NB4 (cell line): ENCODE measurements around the gene CEPT1.
A peak's percentile ranks its signal among the peaks of the same experiment; 100 is the strongest.

Source experiments
- DNase-seq: peaks from one replicate; pipeline ENCODE4 v3.0.0; 2010; ENCODE audit warnings: low read depth
- H3K4me3 ChIP-seq: one replicate; pipeline ENCODE4 v1.5.1; 2011; ENCODE audit warnings: mild to moderate bottlenecking, low read depth, low read length, moderate library complexity
- MAX ChIP-seq: IDR thresholded peaks from 2 replicates; pipeline ENCODE4 v1.6.1; 2011; ENCODE audit warnings: low read depth, low read length
- MYC ChIP-seq: IDR thresholded peaks from 2 replicates; pipeline ENCODE4 v1.6.1; 2011; ENCODE audit warnings: low read depth, low read length
- POLR2A ChIP-seq: IDR thresholded peaks from 2 replicates; pipeline ENCODE4 v1.6.1; 2011; ENCODE audit warnings: mild to moderate bottlenecking; ENCODE audit not compliant: insufficient read length; ENCODE audit errors: extremely low read depth
- TF ChIP-seq, protein P1 (sequence below): IDR thresholded peaks from one replicate; pipeline ENCODE4 v1.5.1; 2012; ENCODE audit warnings: low read depth, low read length

Gene CEPT1

DNA sequence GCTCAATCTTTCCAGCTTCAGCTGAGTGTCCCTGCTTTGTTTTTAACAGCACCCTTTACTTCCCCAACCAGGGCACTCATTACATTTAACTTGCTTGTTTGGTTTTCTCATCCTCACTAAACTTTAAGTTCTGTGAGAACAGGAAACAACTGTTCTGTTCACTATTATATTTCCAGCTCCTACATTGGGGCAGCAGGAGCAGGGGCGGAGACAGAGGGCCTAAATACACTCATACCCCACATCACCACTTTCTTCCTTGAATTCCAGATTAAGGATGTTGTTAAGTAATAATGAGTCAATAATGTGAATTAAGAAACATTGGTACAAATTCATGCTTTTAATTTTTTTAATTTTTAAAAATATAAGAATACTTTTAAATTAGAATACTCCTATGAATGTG, 6.2 kb upstream of the CEPT1 start:
- no peak for TF ChIP-seq MYC
- TF ChIP-seq, protein P1, sequence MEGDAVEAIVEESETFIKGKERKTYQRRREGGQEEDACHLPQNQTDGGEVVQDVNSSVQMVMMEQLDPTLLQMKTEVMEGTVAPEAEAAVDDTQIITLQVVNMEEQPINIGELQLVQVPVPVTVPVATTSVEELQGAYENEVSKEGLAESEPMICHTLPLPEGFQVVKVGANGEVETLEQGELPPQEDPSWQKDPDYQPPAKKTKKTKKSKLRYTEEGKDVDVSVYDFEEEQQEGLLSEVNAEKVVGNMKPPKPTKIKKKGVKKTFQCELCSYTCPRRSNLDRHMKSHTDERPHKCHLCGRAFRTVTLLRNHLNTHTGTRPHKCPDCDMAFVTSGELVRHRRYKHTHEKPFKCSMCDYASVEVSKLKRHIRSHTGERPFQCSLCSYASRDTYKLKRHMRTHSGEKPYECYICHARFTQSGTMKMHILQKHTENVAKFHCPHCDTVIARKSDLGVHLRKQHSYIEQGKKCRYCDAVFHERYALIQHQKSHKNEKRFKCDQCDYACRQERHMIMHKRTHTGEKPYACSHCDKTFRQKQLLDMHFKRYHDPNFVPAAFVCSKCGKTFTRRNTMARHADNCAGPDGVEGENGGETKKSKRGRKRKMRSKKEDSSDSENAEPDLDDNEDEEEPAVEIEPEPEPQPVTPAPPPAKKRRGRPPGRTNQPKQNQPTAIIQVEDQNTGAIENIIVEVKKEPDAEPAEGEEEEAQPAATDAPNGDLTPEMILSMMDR = no peak
- no peak for TF ChIP-seq MAX
- TF ChIP-seq POLR2A = no peak
- DNase-seq = no peak
- no peak overlapping the region for H3K4me3 ChIP-seq

GRCh38 chr1:111139324-111139955, 583 bp upstream of the CEPT1 start:
- no peak for TF ChIP-seq POLR2A
- TF ChIP-seq MYC = no peak
- TF ChIP-seq, protein P1 = no peak
- DNase-seq = peak; percentile 80
- H3K4me3 ChIP-seq = peak overlapping the region; percentile 88

- peak overlapping the region; percentile 88 for H3K4me3 ChIP-seq
- no peak for TF ChIP-seq MAX
- TF ChIP-seq POLR2A = no peak
- TF ChIP-seq MYC = no peak
- TF ChIP-seq, protein P1 = no peak
- DNase-seq = no peak
Observed at GRCh38 chr1:111140680-111140967, 601 bp downstream of the CEPT1 start.

GRCh38 chr1:111141245-111142220, 1.5 kb downstream of the CEPT1 start:
- TF ChIP-seq POLR2A (no peak), MAX (no peak), MYC (no peak)
- TF ChIP-seq, protein P1 = no peak
- peak; percentile 19 for DNase-seq

DNA sequence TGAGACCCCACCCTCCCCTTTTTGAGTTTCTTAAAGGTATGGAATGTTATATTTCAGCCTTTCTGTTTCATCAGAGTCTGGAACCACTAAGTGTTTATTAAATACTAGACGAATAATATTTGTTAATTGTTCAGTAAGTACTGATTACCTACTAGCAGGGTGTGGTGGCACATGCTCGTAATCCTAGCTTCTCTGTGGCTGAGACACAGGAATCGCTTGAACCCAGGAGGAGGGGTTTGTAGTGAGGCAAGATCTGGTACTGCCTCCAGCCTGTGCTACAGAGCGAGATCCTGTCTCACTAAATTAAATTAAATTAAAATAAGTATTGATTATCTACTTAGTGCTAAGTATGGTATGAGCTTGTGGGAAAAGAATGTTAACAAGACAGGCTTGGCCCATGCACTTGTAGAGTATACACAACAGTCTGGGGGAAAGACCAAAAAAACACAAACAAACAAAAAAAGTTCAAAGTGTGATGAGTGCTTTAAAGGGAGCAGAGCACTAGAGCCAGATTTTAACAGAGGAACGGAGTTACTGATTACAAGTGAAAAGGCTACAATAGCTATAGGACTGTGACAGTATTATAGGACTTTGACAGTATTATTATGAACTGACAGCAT, 2.4 kb downstream of the CEPT1 start:
- DNase-seq = peak; percentile 32
- peak overlapping the region; percentile 88 for H3K4me3 ChIP-seq
- TF ChIP-seq POLR2A = no peak
- TF ChIP-seq, protein P1 = no peak
- no peak for TF ChIP-seq MYC
- no peak for TF ChIP-seq MAX

More at GRCh38 chr1:111141245-111142220, 1.5 kb downstream of the CEPT1 start:
- H3K4me3 ChIP-seq = peak overlapping the region; percentile 88
